Measurements from ENCODE around the gene PCDHB6. TPM values are rescaled to one million over a fixed set of nuclear protein-coding genes. Genes with fewer than 3 reads are reported as not detected.
A peak's percentile ranks its signal among the peaks of the same experiment; 100 is the strongest.
"Not testable (repeated sequence)": the region's sequence is repeated elsewhere in the genome, so short reads cannot be mapped to it uniquely, and the experiment has no call there.

The PCDHB6 gene
- total RNA-seq, 2 experiments from 2014 or later = not detected

- H3K4me1 ChIP-seq (ENCODE audit: insufficient read depth, low read length, poor library complexity, severe bottlenecking) = no peaks in the 10 kb centered on the region
- H3K79me2 ChIP-seq (ENCODE audit: insufficient read depth, low read depth, low read length) = no peaks in the 10 kb centered on the region
- TF ChIP-seq EZH2phosphoT487 (IDR thresholded peaks at IDR 0.05; ENCODE audit: borderline replicate concordance, low read depth, low read length) (no peak), CTCF (conservative IDR thresholded peaks at IDR 0.05; ENCODE audit: low read length) (peak; percentile 75)
- H3K9me2 ChIP-seq (ENCODE audit: insufficient read depth, low read length) = no peaks in the 10 kb centered on the region
- BruUV-seq (replicated peaks) = no TSS peak
- H3K4me3 ChIP-seq (ENCODE audit: low read depth, low read length, poor library complexity, severe bottlenecking) = no peak within 1 kb of the TSS
- no peaks in the 10 kb centered on the region for H4K20me1 ChIP-seq (ENCODE audit: insufficient read depth, low read length)
- intact Hi-C loops (cut with micrococcal nuclease; ENCODE audit: unreplicated experiment) = loop anchor here (10.0 kb wide), 1 partner anchor 155 kb away; the partner anchor contains the start of genes PCDHGA4, PCDHGB1 and PCDHGB2
- peaks cover 9% of the 10 kb centered on the region for H3K9me3 ChIP-seq (ENCODE audit: low read length)
- H2AFZ ChIP-seq (ENCODE audit: low read length) = no peak within 1 kb of the TSS
- no peak within 1 kb of the TSS for H3K4me2 ChIP-seq (ENCODE audit: low read length)
- no peak within 1 kb of the TSS for H3K27ac ChIP-seq (ENCODE audit: low read depth, low read length, poor library complexity, severe bottlenecking)
- POLR2A ChIA-PET = interaction anchor here (0.5 to 0.7 kb wide), 2 partner anchors 1319 to 1906 kb away, joined by 3 to 4 read pairs; no protein-coding TSS in a partner anchor
- CTCF ChIA-PET (ENCODE audit: unreplicated experiment) = no interaction called here
- no peaks in the 10 kb centered on the region for H3K36me3 ChIP-seq (ENCODE audit: insufficient read depth, low read length)
- peak; percentile 18 for DNase-seq (ENCODE audit: low spot score)
Measured at GRCh38 chr5:141199359-141200235, 49.7 kb downstream of the PCDHB6 start, which contains the start of gene PCDHB11. TSS of gene PCDHB11 (plus strand) at chr5:141199627. CDS start at chr5:141199775, 148 bp downstream.

GRCh38 chr5:141201126-141201525, 51.3 kb downstream of the PCDHB6 start:
- H3K27ac ChIP-seq (ENCODE audit: low read depth, low read length, poor library complexity, severe bottlenecking); intact Hi-C loops (cut with micrococcal nuclease; ENCODE audit: unreplicated experiment); H3K4me3 ChIP-seq (ENCODE audit: low read depth, low read length, poor library complexity, severe bottlenecking); H3K9me2 ChIP-seq (ENCODE audit: insufficient read depth, low read length); CTCF ChIA-PET (ENCODE audit: unreplicated experiment); BruUV-seq (replicated peaks); POLR2A ChIA-PET; H3K4me1 ChIP-seq (ENCODE audit: insufficient read depth, low read length, poor library complexity, severe bottlenecking); H3K36me3 ChIP-seq (ENCODE audit: insufficient read depth, low read length); H3K4me2 ChIP-seq (ENCODE audit: low read length); H2AFZ ChIP-seq (ENCODE audit: low read length); H3K9me3 ChIP-seq (ENCODE audit: low read length); H4K20me1 ChIP-seq (ENCODE audit: insufficient read depth, low read length); H3K79me2 ChIP-seq (ENCODE audit: insufficient read depth, low read depth, low read length); DNase-seq (ENCODE audit: low spot score): not testable (repeated sequence)

GRCh38 chr5:141201646-141202045, 51.8 kb downstream of the PCDHB6 start:
- H3K27ac ChIP-seq (ENCODE audit: low read depth, low read length, poor library complexity, severe bottlenecking); H3K9me3 ChIP-seq (ENCODE audit: low read length); BruUV-seq (replicated peaks); H3K4me3 ChIP-seq (ENCODE audit: low read depth, low read length, poor library complexity, severe bottlenecking); CTCF ChIA-PET (ENCODE audit: unreplicated experiment); DNase-seq (ENCODE audit: low spot score); H3K4me1 ChIP-seq (ENCODE audit: insufficient read depth, low read length, poor library complexity, severe bottlenecking); H4K20me1 ChIP-seq (ENCODE audit: insufficient read depth, low read length); H3K4me2 ChIP-seq (ENCODE audit: low read length); H3K9me2 ChIP-seq (ENCODE audit: insufficient read depth, low read length); H2AFZ ChIP-seq (ENCODE audit: low read length); H3K79me2 ChIP-seq (ENCODE audit: insufficient read depth, low read depth, low read length); intact Hi-C loops (cut with micrococcal nuclease; ENCODE audit: unreplicated experiment); H3K36me3 ChIP-seq (ENCODE audit: insufficient read depth, low read length): not testable (repeated sequence)
- POLR2A ChIA-PET = interaction anchor here (0.7 kb wide), 4 partner anchors 17 to 1570 kb away, joined by 3 to 4 read pairs (median 4); no protein-coding TSS in a partner anchor

Other genes with a start within 250 kb of the PCDHB6 start
Only the 30 nearest of the 32 such genes appear.
- not detected in 2 replicates for gene PCDHAC1, start 223.8 kb upstream of the PCDHB6 start, total RNA-seq (2014; rRNA removed; shearing (Covaris generic))
- not detected in 2 replicates for gene PCDHAC1, start 223.8 kb upstream of the PCDHB6 start, total RNA-seq (2022)
- not detected in 2 replicates for gene PCDHAC2, start 183.6 kb upstream of the PCDHB6 start, total RNA-seq (2014; rRNA removed; shearing (Covaris generic))
- not detected in 2 replicates for gene PCDHAC2, start 183.6 kb upstream of the PCDHB6 start, total RNA-seq (2022)
- gene PCDHB1, start 98.7 kb upstream of the PCDHB6 start, total RNA-seq (2014; rRNA removed; shearing (Covaris generic)) = not detected in 2 replicates
- not detected in 2 replicates for gene PCDHB1, start 98.7 kb upstream of the PCDHB6 start, total RNA-seq (2022)
- not detected in 2 replicates for gene PCDHB2, start 55.4 kb upstream of the PCDHB6 start, total RNA-seq (2014; rRNA removed; shearing (Covaris generic))
- gene PCDHB2, start 55.4 kb upstream of the PCDHB6 start, total RNA-seq (2022) = not detected in 2 replicates
- not detected in 2 replicates for gene PCDHB3, start 49.6 kb upstream of the PCDHB6 start, total RNA-seq (2014; rRNA removed; shearing (Covaris generic))
- gene PCDHB3, start 49.6 kb upstream of the PCDHB6 start, total RNA-seq (2022) = not detected in 2 replicates
- not detected in 2 replicates for gene PCDHB4, start 28.2 kb upstream of the PCDHB6 start, total RNA-seq (2014; rRNA removed; shearing (Covaris generic))
- not detected in 2 replicates for gene PCDHB4, start 28.2 kb upstream of the PCDHB6 start, total RNA-seq (2022)
- not detected in 2 replicates for gene PCDHB5, start 14.9 kb upstream of the PCDHB6 start, total RNA-seq (2014; rRNA removed; shearing (Covaris generic))
- gene PCDHB5, start 14.9 kb upstream of the PCDHB6 start, total RNA-seq (2022) = not detected in 2 replicates
- gene PCDHB7, start 22.6 kb downstream of the PCDHB6 start, total RNA-seq (2014; rRNA removed; shearing (Covaris generic)) = not detected in 2 replicates
- not detected in 2 replicates for gene PCDHB7, start 22.6 kb downstream of the PCDHB6 start, total RNA-seq (2022)
- gene PCDHB8, start 27.7 kb downstream of the PCDHB6 start, total RNA-seq (2014; rRNA removed; shearing (Covaris generic)) = 0.08 TPM in 1 of 2 replicates, not detected in the other
- not detected in 2 replicates for gene PCDHB8, start 27.7 kb downstream of the PCDHB6 start, total RNA-seq (2022)
- not detected in 2 replicates for gene PCDHB16, start 32.3 kb downstream of the PCDHB6 start, total RNA-seq (2014; rRNA removed; shearing (Covaris generic))
- gene PCDHB16, start 32.3 kb downstream of the PCDHB6 start, total RNA-seq (2022) = not detected in 2 replicates
- 0.06 TPM in 1 of 2 replicates, not detected in the other for gene PCDHB9, start 37.1 kb downstream of the PCDHB6 start, total RNA-seq (2014; rRNA removed; shearing (Covaris generic))
- 0.33 TPM in 1 of 2 replicates, not detected in the other for gene PCDHB9, start 37.1 kb downstream of the PCDHB6 start, total RNA-seq (2022)
- 0.08 TPM in 1 of 2 replicates, not detected in the other for gene PCDHB10, start 42.3 kb downstream of the PCDHB6 start, total RNA-seq (2014; rRNA removed; shearing (Covaris generic))
- gene PCDHB10, start 42.3 kb downstream of the PCDHB6 start, total RNA-seq (2022) = not detected in 2 replicates
- gene PCDHB11, start 49.6 kb downstream of the PCDHB6 start, total RNA-seq (2014; rRNA removed; shearing (Covaris generic)) = not detected in 2 replicates
- gene PCDHB11, start 49.6 kb downstream of the PCDHB6 start, total RNA-seq (2022) = not detected in 2 replicates
- not detected in 2 replicates for gene PCDHB12, start 58.7 kb downstream of the PCDHB6 start, total RNA-seq (2014; rRNA removed; shearing (Covaris generic))
- gene PCDHB12, start 58.7 kb downstream of the PCDHB6 start, total RNA-seq (2022) = not detected in 2 replicates
- 0.22 TPM in 1 of 2 replicates, not detected in the other for gene PCDHB13, start 63.9 kb downstream of the PCDHB6 start, total RNA-seq (2014; rRNA removed; shearing (Covaris generic))
- gene PCDHB13, start 63.9 kb downstream of the PCDHB6 start, total RNA-seq (2022) = not detected in 2 replicates
- 0.22 TPM in 1 of 2 replicates, not detected in the other for gene PCDHB14, start 73.3 kb downstream of the PCDHB6 start, total RNA-seq (2014; rRNA removed; shearing (Covaris generic))
- gene PCDHB14, start 73.3 kb downstream of the PCDHB6 start, total RNA-seq (2022) = not detected in 2 replicates
- gene PCDHB15, start 95.3 kb downstream of the PCDHB6 start, total RNA-seq (2014; rRNA removed; shearing (Covaris generic)) = not detected in 2 replicates
- gene PCDHB15, start 95.3 kb downstream of the PCDHB6 start, total RNA-seq (2022) = not detected in 2 replicates
- 0.16 and 0.95 TPM in 2 replicates for gene SLC25A2, start 154.0 kb downstream of the PCDHB6 start, total RNA-seq (2014; rRNA removed; shearing (Covaris generic))
- 0.70 and 1.6 TPM in 2 replicates for gene SLC25A2, start 154.0 kb downstream of the PCDHB6 start, total RNA-seq (2022)
- 115 and 126 TPM in 2 replicates for gene TAF7, start 170.7 kb downstream of the PCDHB6 start, total RNA-seq (2014; rRNA removed; shearing (Covaris generic))
- 103 and 113 TPM in 2 replicates for gene TAF7, start 170.7 kb downstream of the PCDHB6 start, total RNA-seq (2022)
- gene PCDHGA1, start 180.5 kb downstream of the PCDHB6 start, total RNA-seq (2014; rRNA removed; shearing (Covaris generic)) = 1.3 and 1.8 TPM in 2 replicates
- gene PCDHGA1, start 180.5 kb downstream of the PCDHB6 start, total RNA-seq (2022) = 1.7 and 1.9 TPM in 2 replicates
- gene PCDHGA2, start 188.7 kb downstream of the PCDHB6 start, total RNA-seq (2014; rRNA removed; shearing (Covaris generic)) = 0.19 and 0.51 TPM in 2 replicates
- gene PCDHGA2, start 188.7 kb downstream of the PCDHB6 start, total RNA-seq (2022) = 0.74 and 1.1 TPM in 2 replicates
- 0.21 and 0.25 TPM in 2 replicates for gene PCDHGA3, start 193.8 kb downstream of the PCDHB6 start, total RNA-seq (2014; rRNA removed; shearing (Covaris generic))
- 0.36 and 0.65 TPM in 2 replicates for gene PCDHGA3, start 193.8 kb downstream of the PCDHB6 start, total RNA-seq (2022)
- gene PCDHGB1, start 200.0 kb downstream of the PCDHB6 start, total RNA-seq (2014; rRNA removed; shearing (Covaris generic)) = 2.8 and 4.1 TPM in 2 replicates
- gene PCDHGB1, start 200.0 kb downstream of the PCDHB6 start, total RNA-seq (2022) = 2.8 and 3.0 TPM in 2 replicates
- gene PCDHGA4, start 205.0 kb downstream of the PCDHB6 start, total RNA-seq (2014; rRNA removed; shearing (Covaris generic)) = 1.9 and 3.5 TPM in 2 replicates
- gene PCDHGA4, start 205.0 kb downstream of the PCDHB6 start, total RNA-seq (2022) = 1.8 and 1.9 TPM in 2 replicates
- 8.3 and 9.3 TPM in 2 replicates for gene PCDHGB2, start 209.9 kb downstream of the PCDHB6 start, total RNA-seq (2014; rRNA removed; shearing (Covaris generic))
- gene PCDHGB2, start 209.9 kb downstream of the PCDHB6 start, total RNA-seq (2022) = 9.2 and 10.9 TPM in 2 replicates
- gene PCDHGA5, start 214.1 kb downstream of the PCDHB6 start, total RNA-seq (2014; rRNA removed; shearing (Covaris generic)) = 5.2 and 6.1 TPM in 2 replicates
- 4.6 and 4.9 TPM in 2 replicates for gene PCDHGA5, start 214.1 kb downstream of the PCDHB6 start, total RNA-seq (2022)
- gene PCDHGB3, start 220.2 kb downstream of the PCDHB6 start, total RNA-seq (2014; rRNA removed; shearing (Covaris generic)) = 3.5 and 5.8 TPM in 2 replicates
- gene PCDHGB3, start 220.2 kb downstream of the PCDHB6 start, total RNA-seq (2022) = 6.1 and 6.3 TPM in 2 replicates
- gene PCDHGA6, start 223.8 kb downstream of the PCDHB6 start, total RNA-seq (2014; rRNA removed; shearing (Covaris generic)) = 6.3 and 7.2 TPM in 2 replicates
- gene PCDHGA6, start 223.8 kb downstream of the PCDHB6 start, total RNA-seq (2022) = 5.5 and 6.2 TPM in 2 replicates
- 4.7 and 6.4 TPM in 2 replicates for gene PCDHGA7, start 232.7 kb downstream of the PCDHB6 start, total RNA-seq (2014; rRNA removed; shearing (Covaris generic))
- gene PCDHGA7, start 232.7 kb downstream of the PCDHB6 start, total RNA-seq (2022) = 5.6 TPM in 2 replicates
- 8.7 and 9.3 TPM in 2 replicates for gene PCDHGB4, start 237.6 kb downstream of the PCDHB6 start, total RNA-seq (2014; rRNA removed; shearing (Covaris generic))
- 6.5 and 6.9 TPM in 2 replicates for gene PCDHGB4, start 237.6 kb downstream of the PCDHB6 start, total RNA-seq (2022)

Data from OCI-LY7 (cell line).